Gastroesophageal sphincter (tissue), 4 donors: Measurements from ENCODE around the gene RNF126. TPM values are rescaled to one million over a fixed set of nuclear protein-coding genes. Genes with fewer than 3 reads are reported as not detected.

ENCODE experiments used
- ATAC-seq: fragments of 150-250 bp; one replicate; pipeline ENCODE4 v1.9.1; 2016; ENCODE audit warnings: mild to moderate bottlenecking, moderate library complexity
- H3K27ac ChIP-seq, 4 donors: fragments of 200-600 bp; sonication (generic) in 3 of 4; 1 replicate in 3 of 4; 2 replicates in 1 of 4; pipeline ENCODE4 v1.5.1; 2016 to 2019
- H3K27me3 ChIP-seq: fragments of 200-600 bp; sonication (generic); one replicate; pipeline ENCODE4 v1.5.1; 2019
- H3K36me3 ChIP-seq, 2 donors: fragments of 200-600 bp; sonication (generic); one replicate each; pipeline ENCODE4 v1.5.1; 2019; ENCODE audit warnings: control low read depth in 1 of 2
- H3K4me1 ChIP-seq, 3 donors: fragments of 200-600 bp; sonication (generic); 1 replicate in 2 of 3; 2 replicates in 1 of 3; pipeline ENCODE4 v1.5.1; 2016 to 2019; ENCODE audit warnings: control low read depth in 2 of 3
- H3K4me3 ChIP-seq, 2 donors: fragments of 200-600 bp; sonication (generic); one replicate each; pipeline ENCODE4 v1.5.1; 2019; ENCODE audit warnings: mild to moderate bottlenecking in 1 of 2, moderate library complexity in 1 of 2
- H3K9me3 ChIP-seq, 3 donors: fragments of 200-600 bp; sonication (generic); one replicate each; pipeline ENCODE4 v1.5.1; 2017 to 2019; ENCODE audit warnings: control low read depth in 2 of 3
- EP300 ChIP-seq: sonication (generic); formaldehyde crosslinking; IDR thresholded peaks from one replicate; pipeline ENCODE4 v1.6.1; 2017; ENCODE audit warnings: antibody characterized with exemption, mild to moderate bottlenecking
- POLR2A ChIP-seq, 2 donors: fragments of 450-650 bp; IDR thresholded peaks; one replicate each; pipeline ENCODE4 v1.6.1; 2017; ENCODE audit warnings: antibody characterized with exemption in 2 of 2, mild to moderate bottlenecking in 2 of 2, moderate library complexity in 1 of 2
- POLR2AphosphoS5 ChIP-seq: sonication (generic); formaldehyde crosslinking; IDR thresholded peaks from one replicate; pipeline ENCODE4 v1.6.1; 2017; ENCODE audit warnings: antibody characterized with exemption
- WGBS, 2 donors: methylation state at CpG; one replicate each; pipeline ENCODE4 v1.1.5; 2018; ENCODE audit warnings: low coverage in 1 of 2; 5-methylcytosine and 5-hydroxymethylcytosine counted together
- total RNA-seq, 4 donors: library from RNA; depleted of rRNA; stranded (reverse); fragments of >200 nt; gene quantifications; one replicate each; pipeline ENCODE4 v1.1.0, GENCODE V29; 2016
- TF ChIP-seq, protein P1 (sequence below), 4 experiments: fragments of 200-600 bp in 2 of 4; fragments of 450-650 bp in 2 of 4; sonication (generic) in 1 of 4; IDR thresholded peaks; one replicate each; pipeline ENCODE4 v1.5.1; 2017 to 2019; ENCODE audit warnings: antibody characterized with exemption in 4 of 4, mild to moderate bottlenecking in 2 of 4, moderate library complexity in 2 of 4

RNF126 gene
- total RNA-seq, 4 donors from 2014 or later = 47.7 to 57.9 (median 52.0) TPM

DNA sequence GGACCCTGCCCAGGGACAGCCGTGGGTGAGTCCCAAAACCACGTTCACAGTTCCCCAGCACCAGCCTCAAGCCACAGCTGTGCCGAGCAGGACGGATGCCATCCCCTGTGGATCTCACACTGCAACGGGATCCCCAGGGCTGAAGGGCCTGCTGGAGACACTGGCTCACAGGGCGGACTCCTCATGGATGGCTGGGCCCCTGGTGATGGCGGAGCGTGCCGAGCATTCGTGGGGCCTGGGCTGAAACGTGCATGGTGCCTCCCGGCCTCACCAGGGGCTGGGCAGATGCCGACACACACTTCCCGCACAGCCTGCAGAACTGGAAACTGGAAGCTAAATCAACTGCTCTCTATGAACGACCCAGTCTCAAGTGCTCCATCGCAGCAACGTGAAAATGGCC lies 9.6 kb downstream of the RNF126 start:
- Histone ChIP-seq H3K4me1 (peaks cover 0 to 40% (median 11%) of the 10 kb centered on the region in 3 donors), H3K4me3 (no peak overlapping the region), H3K27me3 (no peaks in the 10 kb centered on the region), H3K9me3 (no peaks in the 10 kb centered on the region), H3K36me3 (peaks cover 0 to 85% of the 10 kb centered on the region in 2 donors), H3K27ac (no peak overlapping the region)
- TF ChIP-seq EP300 (no peak), POLR2AphosphoS5 (no peak)
- 90% methylated on average over 6 of the region's 17 CpGs; no CpG with 5 or more reads in 1 of the 2 donors for WGBS, 2 donors
- ATAC-seq = no peak

DNA sequence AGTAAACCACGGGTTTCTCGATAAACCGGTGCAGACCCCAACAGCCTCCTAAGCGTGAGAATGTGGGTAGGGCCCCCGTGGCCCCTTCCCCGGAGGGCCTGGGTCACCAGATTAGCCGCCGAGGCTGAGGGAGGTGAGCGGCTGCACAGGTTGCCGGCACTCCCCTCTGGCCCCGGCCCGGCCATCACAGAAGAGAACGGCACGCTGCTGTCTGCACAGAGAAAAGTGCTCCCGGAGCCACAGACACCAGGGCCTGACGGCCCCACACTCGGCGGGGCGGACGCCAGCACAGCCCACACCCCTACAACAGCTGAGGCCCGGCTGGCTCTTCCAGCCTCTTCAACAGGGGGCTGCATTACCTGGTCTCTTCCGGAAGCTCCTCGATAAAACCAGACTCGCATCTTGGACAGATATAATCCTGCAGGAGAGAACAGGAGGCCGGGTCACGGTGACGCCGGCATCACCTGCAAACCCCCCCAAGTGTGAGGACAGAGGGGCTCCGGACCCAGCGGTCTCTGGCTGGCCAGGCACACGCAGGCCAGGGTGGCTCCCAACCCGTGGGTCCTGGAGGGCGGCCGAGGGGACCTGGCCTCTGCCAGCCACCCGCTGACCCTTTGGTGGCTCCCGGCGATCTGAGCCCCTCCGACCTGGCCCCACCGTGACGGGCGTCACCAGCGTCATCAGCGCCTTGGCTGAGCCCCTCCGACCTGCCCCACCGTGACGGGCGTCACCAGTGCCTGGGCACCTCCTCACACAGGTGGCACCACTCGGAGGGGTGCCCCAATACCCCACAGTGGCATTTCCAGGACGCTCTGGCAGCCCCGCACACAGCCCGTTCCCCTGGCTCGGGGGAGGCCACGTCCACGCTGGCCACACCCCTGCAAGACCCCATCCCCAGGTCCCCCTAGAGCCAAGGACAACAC lies 10.3 kb downstream of the RNF126 start:
- peaks cover 0 to 33% (median 10%) of the 10 kb centered on the region in 3 donors for H3K4me1 ChIP-seq
- no peak overlapping the region for H3K27ac ChIP-seq
- H3K36me3 ChIP-seq = peaks cover 0 to 89% of the 10 kb centered on the region in 2 donors
- H3K27me3 ChIP-seq = no peaks in the 10 kb centered on the region
- TF ChIP-seq EP300 = no peak
- TF ChIP-seq, protein P1, sequence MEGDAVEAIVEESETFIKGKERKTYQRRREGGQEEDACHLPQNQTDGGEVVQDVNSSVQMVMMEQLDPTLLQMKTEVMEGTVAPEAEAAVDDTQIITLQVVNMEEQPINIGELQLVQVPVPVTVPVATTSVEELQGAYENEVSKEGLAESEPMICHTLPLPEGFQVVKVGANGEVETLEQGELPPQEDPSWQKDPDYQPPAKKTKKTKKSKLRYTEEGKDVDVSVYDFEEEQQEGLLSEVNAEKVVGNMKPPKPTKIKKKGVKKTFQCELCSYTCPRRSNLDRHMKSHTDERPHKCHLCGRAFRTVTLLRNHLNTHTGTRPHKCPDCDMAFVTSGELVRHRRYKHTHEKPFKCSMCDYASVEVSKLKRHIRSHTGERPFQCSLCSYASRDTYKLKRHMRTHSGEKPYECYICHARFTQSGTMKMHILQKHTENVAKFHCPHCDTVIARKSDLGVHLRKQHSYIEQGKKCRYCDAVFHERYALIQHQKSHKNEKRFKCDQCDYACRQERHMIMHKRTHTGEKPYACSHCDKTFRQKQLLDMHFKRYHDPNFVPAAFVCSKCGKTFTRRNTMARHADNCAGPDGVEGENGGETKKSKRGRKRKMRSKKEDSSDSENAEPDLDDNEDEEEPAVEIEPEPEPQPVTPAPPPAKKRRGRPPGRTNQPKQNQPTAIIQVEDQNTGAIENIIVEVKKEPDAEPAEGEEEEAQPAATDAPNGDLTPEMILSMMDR (IDR thresholded peaks at IDR 0.05) = no peak
- no peak for TF ChIP-seq POLR2AphosphoS5
- no peak for TF ChIP-seq POLR2A (IDR thresholded peaks at IDR 0.05)
- 96% methylated on average over 9 of the region's 54 CpGs; no CpG with 5 or more reads in 1 of the 2 donors for WGBS, 2 donors
- H3K9me3 ChIP-seq = no peaks in the 10 kb centered on the region
- ATAC-seq = no peak
- no peak overlapping the region for H3K4me3 ChIP-seq

DNA sequence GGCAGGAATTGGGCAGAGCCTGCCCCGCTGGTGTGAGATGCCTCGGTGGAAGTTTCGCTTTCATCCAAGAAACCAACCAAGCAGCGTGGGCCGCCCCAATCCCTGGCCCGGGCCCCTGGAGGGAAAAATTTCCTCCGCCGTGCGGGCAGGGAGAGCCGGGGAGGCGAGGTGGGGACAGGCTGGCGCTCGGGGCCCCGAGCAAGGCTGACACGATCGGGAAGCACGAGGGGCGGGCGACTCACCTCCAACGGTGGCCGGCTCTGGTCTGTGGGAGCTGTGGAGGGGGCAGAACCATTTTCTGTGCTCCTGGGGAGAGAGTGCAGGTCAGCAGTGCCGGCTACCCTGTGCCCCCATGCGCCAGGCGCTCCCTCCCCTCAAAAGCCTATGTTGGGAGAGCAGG lies 11.0 kb downstream of the RNF126 start:
- Histone ChIP-seq H3K36me3 (peaks cover 0 to 92% of the 10 kb centered on the region in 2 donors), H3K4me1 (peaks cover 0 to 26% (median 5%) of the 10 kb centered on the region in 3 donors), H3K9me3 (no peaks in the 10 kb centered on the region), H3K27me3 (no peaks in the 10 kb centered on the region), H3K4me3 (no peak overlapping the region), H3K27ac (no peak overlapping the region)
- TF ChIP-seq POLR2AphosphoS5 (no peak), POLR2A (IDR thresholded peaks at IDR 0.05) (no peak), EP300 (no peak)
- TF ChIP-seq, protein P1 (IDR thresholded peaks at IDR 0.05) = no peak
- 89% methylated on average over 1 of the region's 24 CpGs; no CpG with 5 or more reads in 1 of the 2 donors for WGBS, 2 donors
- no peak for ATAC-seq

DNA sequence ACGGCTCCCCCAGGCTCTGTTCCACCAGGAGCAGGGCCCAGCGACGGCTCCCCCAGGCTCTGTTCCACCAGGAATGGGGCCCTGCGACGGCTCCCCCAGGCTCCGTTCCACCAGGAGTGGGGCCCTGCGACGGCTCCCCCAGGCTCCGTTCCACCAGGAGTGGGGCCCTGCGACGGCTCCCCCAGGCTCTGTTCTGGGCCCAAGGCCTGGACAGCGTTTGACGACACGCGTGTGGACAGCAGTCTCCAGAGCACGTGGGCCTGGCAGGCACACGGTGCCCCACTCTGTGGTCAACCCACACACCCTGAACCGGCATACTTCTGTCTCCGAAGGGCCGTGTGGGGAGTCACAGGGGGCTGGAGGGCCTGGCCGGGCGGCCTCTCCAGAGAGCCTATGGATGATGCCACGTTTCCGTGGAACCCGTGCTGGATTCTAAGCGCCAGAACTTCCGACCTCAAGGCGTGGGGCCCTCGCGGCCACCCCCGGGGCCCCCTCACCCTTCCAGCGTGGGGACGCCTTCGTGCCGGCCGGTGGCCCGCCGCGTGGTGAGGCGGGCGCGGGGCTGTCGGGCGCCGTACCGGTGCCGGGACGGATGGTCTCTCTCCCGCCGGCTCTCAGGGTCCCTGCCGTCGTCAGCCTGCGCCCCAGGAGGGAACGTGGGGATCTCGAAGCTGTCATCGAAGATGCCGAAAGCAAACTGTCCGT lies 11.7 kb downstream of the RNF126 start:
- Histone ChIP-seq H3K27ac (no peak overlapping the region), H3K4me3 (no peak overlapping the region), H3K4me1 (peaks cover 0 to 18% (median 0%) of the 10 kb centered on the region in 3 donors), H3K27me3 (no peaks in the 10 kb centered on the region), H3K36me3 (peaks cover 0 to 96% of the 10 kb centered on the region in 2 donors), H3K9me3 (no peaks in the 10 kb centered on the region)
- 97% methylated on average over 7 of the region's 58 CpGs; no CpG with 5 or more reads in 1 of the 2 donors for WGBS, 2 donors
- ATAC-seq = no peak
- TF ChIP-seq POLR2AphosphoS5 (no peak), EP300 (no peak), POLR2A (IDR thresholded peaks at IDR 0.05) (no peak)
- TF ChIP-seq, protein P1 (IDR thresholded peaks at IDR 0.05) = no peak

DNA sequence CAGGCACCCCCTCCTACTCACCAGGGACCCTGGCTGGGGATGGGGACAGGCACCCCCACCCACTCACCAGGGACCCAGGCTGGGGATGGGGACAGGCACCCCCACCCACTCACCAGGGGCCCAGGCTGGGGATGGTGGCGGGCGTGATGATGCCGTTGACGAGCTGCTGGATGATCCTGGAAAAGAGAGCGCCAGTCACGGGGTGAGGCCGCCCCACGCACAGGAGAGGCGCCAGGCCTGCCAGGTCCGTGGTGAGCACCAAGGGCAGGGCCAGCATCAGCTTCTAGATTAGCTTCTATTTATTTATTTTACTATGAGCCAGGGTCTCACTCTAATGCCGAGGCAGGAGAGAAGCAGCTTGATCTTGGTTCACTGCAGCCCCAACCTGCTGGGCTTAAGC lies 12.9 kb downstream of the RNF126 start:
- Histone ChIP-seq H3K4me1 (peaks cover 0 to 7% (median 0%) of the 10 kb centered on the region in 3 donors), H3K9me3 (no peaks in the 10 kb centered on the region), H3K4me3 (no peak overlapping the region), H3K27ac (no peak overlapping the region), H3K36me3 (peaks cover 0 to 95% of the 10 kb centered on the region in 2 donors), H3K27me3 (no peaks in the 10 kb centered on the region)
- no peak for ATAC-seq
- TF ChIP-seq EP300 = no peak
- no peak for TF ChIP-seq POLR2AphosphoS5
- TF ChIP-seq POLR2A (IDR thresholded peaks at IDR 0.05) = no peak
- 80 to 83% methylated on average over 1 to 9 of the region's 11 CpGs for WGBS, 2 donors
